Right lobe of liver (tissue), 6 donors: ENCODE data around the gene GALNT7. TPM values are rescaled to one million over a fixed set of nuclear protein-coding genes. Genes with fewer than 3 reads are reported as not detected.
A peak's percentile ranks its signal among the peaks of the same experiment; 100 is the strongest.

Experiments used
- ATAC-seq, 4 donors: fragments of 200-7000 bp; cut with Tn5 transposase; one replicate each; pipeline ENCODE4 v1.9.1; 2020; ENCODE audit warnings: mild to moderate bottlenecking in 4 of 4, moderate library complexity in 4 of 4
- DNase-seq, 3 donors: peaks; one replicate each; pipeline ENCODE4 v3.0.0-alpha.2; 2020
- H3K27ac ChIP-seq, 3 donors: fragments of 200-600 bp; one replicate each; pipeline ENCODE4 v1.8.0; 2022
- H3K27me3 ChIP-seq, 2 donors: fragments of 200-600 bp; one replicate each; pipeline ENCODE4 v1.8.0; 2022
- H3K36me3 ChIP-seq, 4 donors: fragments of 200-600 bp; sonication (generic) in 1 of 4; one replicate each; pipeline versions ENCODE4 v1.5.1 to v1.8.0; 2017 to 2022; ENCODE audit warnings: control low read depth in 1 of 4
- H3K4me1 ChIP-seq, 4 donors: fragments of 200-600 bp; sonication (generic) in 1 of 4; one replicate each; pipeline versions ENCODE4 v1.5.1 to v1.8.0; 2017 to 2022; ENCODE audit warnings: control low read depth in 1 of 4
- H3K4me3 ChIP-seq, 3 donors: fragments of 200-600 bp; one replicate each; pipeline ENCODE4 v1.8.0; 2022
- H3K9me3 ChIP-seq, 4 donors: fragments of 200-600 bp; sonication (generic) in 1 of 4; one replicate each; pipeline versions ENCODE4 v1.5.1 to v1.8.0; 2017 to 2022; ENCODE audit warnings: control low read depth in 1 of 4
- POLR2A ChIP-seq: fragments of 450-650 bp; IDR thresholded peaks from one replicate; pipeline ENCODE4 v1.6.1; 2017; ENCODE audit warnings: antibody characterized with exemption, mild to moderate bottlenecking
- WGBS: methylation state at CpG from one replicate; pipeline ENCODE4 v1.1.6; 2018; ENCODE audit warnings: low coverage, low lambda C conversion rate; ENCODE audit not compliant: insufficient coverage; ENCODE audit errors: missing lambda C conversion rate; 5-methylcytosine and 5-hydroxymethylcytosine counted together
- intact Hi-C, 2 donors: fragments of 100-400 bp; cut with DNase I; formaldehyde crosslinking; loops; one replicate each; pipeline versions ENCODE4 v1.11.2 to v1.14.1; 2022
- total RNA-seq, 6 experiments: library from RNA; depleted of rRNA in 2 of 6; stranded (reverse); fragments of >200 nt in 2 of 6; fragmentation: NEBNext Ultra II Directional in 3 of 6; extraction: Animal tissue kit (Norgen Biotek cat#: 25700) in 3 of 6; gene quantifications; one replicate each; pipeline versions ENCODE4 v1.1.0 to v1.2.4, GENCODE V29; 2016 to 2023
- TF ChIP-seq, protein P1 (sequence below), 4 donors: fragments of 200-600 bp in 3 of 4; fragments of 450-650 bp in 1 of 4; IDR thresholded peaks; one replicate each; pipeline versions ENCODE4 v1.5.1 to v1.8.0; 2016 to 2022; ENCODE audit warnings: antibody characterized with exemption in 4 of 4, mild to moderate bottlenecking in 2 of 4
- donor health status: DM: no; HTN: yes; CAD: no.
- donor health status: DM: no; HTN: no; CAD: no.
- donor health status: DM: no; HTN: no; CAD: no.
- donor health status: DM: no; HTN: yes; CAD: no.
- donor health status: DM: no; HTN: yes; CAD: no.

GALNT7 gene
- total RNA-seq, 6 experiments from 2014 or later, result 0.62 to 2.2 (median 1.4) TPM

DNA sequence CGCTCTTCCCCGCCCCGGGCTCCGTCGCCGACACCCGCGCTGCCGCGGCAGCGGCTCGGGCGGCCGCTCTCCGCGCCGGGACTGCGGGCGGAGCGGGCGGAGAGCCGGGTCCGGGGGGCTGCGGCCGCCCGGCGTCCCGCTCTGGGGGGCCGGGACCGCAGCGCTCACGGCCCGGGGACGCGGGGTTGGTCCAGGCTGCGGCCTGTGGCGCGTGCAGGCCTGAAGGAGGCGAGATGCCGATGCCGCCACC is 492 bp downstream of the GALNT7 start:
- H3K4me3 ChIP-seq, result peak overlapping the region; percentile 56 to 65 (median 58)
- ATAC-seq, result no peak
- H3K36me3 ChIP-seq, result no peaks in the 10 kb centered on the region
- WGBS, result no CpG with 5 or more reads among the region's 41 CpGs
- TF ChIP-seq, protein P1, sequence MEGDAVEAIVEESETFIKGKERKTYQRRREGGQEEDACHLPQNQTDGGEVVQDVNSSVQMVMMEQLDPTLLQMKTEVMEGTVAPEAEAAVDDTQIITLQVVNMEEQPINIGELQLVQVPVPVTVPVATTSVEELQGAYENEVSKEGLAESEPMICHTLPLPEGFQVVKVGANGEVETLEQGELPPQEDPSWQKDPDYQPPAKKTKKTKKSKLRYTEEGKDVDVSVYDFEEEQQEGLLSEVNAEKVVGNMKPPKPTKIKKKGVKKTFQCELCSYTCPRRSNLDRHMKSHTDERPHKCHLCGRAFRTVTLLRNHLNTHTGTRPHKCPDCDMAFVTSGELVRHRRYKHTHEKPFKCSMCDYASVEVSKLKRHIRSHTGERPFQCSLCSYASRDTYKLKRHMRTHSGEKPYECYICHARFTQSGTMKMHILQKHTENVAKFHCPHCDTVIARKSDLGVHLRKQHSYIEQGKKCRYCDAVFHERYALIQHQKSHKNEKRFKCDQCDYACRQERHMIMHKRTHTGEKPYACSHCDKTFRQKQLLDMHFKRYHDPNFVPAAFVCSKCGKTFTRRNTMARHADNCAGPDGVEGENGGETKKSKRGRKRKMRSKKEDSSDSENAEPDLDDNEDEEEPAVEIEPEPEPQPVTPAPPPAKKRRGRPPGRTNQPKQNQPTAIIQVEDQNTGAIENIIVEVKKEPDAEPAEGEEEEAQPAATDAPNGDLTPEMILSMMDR (IDR thresholded peaks at IDR 0.05), result no peak
- peak; percentile 15 for TF ChIP-seq POLR2A
- H3K27ac ChIP-seq, result peak overlapping the region; percentile 66 to 85 (median 79)
- H3K9me3 ChIP-seq, result no peaks in the 10 kb centered on the region
- peaks cover 0 to 14% (median 0%) of the 10 kb centered on the region in 4 donors for H3K4me1 ChIP-seq
- intact Hi-C loops, result no loop called here
- DNase-seq, result no peak
- H3K27me3 ChIP-seq, result no peaks in the 10 kb centered on the region

DNA sequence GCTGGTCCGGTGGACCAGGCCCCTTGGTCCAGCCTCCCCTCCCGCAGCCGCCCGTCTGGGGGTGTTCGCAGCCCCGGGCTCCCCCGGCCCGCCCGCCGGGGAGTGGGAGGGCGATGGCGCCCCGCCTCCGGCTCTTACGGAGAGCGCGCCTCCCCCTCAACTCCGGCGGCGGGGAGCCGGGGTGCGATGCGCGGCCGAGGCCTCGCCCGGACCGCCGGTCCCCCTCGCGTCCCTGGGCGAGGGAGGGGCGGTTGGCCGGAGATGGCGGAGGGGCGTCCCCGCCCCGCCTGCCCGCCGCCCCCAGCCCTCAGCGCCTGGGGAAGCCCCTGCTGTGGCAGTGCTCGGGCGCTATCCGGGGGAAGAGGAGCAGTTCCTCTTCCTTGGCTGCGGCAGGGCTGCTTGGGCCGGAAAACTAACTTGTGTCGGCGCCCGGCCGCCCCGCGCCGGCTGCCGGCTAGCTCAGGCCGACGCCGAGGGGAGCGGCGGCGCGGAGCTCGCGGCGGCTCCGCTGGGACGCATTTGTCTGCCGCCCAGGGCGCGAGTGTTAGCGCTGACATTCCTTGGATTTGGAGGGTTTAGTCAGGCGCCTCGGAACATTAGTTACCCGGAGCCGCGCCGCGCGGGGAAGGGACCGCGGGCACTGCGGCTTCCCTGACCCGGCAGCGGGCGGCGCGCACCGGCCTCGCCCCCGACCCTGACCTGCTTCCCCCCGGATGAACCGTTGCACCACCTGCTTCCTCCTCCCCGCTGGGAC is 994 bp downstream of the GALNT7 start:
- WGBS, result no CpG with 5 or more reads among the region's 92 CpGs
- Histone ChIP-seq H3K27ac (peak overlapping the region; percentile 66 to 85 (median 79)), H3K36me3 (no peaks in the 10 kb centered on the region), H3K27me3 (no peaks in the 10 kb centered on the region), H3K4me3 (peak overlapping the region; percentile 56 to 65 (median 58)), H3K9me3 (no peaks in the 10 kb centered on the region), H3K4me1 (peaks cover 0 to 14% (median 0%) of the 10 kb centered on the region in 4 donors)
- peak; percentile 61 to 81 (median 73) for DNase-seq
- intact Hi-C loops, result no loop called here
- TF ChIP-seq, protein P1 (IDR thresholded peaks at IDR 0.05), result no peak
- no peak for TF ChIP-seq POLR2A
- ATAC-seq, result peak; percentile 63 to 78 (median 71)

- no peak for ATAC-seq
- peak overlapping the region; percentile 66 to 85 (median 79) for H3K27ac ChIP-seq
- DNase-seq, result no peak
- intact Hi-C loops, result no loop called here
- WGBS, result 15% methylated on average over 13 of the region's 13 CpGs
- H3K9me3 ChIP-seq, result no peaks in the 10 kb centered on the region
- H3K4me1 ChIP-seq, result peaks cover 0 to 14% (median 0%) of the 10 kb centered on the region in 4 donors
- TF ChIP-seq, protein P1 (IDR thresholded peaks at IDR 0.05), result no peak
- no peak for TF ChIP-seq POLR2A
- H3K4me3 ChIP-seq, result peak overlapping the region; percentile 56 to 65 (median 58)
- no peaks in the 10 kb centered on the region for H3K27me3 ChIP-seq
- no peaks in the 10 kb centered on the region for H3K36me3 ChIP-seq
Observed at GRCh38 chr4:173170182-173170778, 1.7 kb downstream of the GALNT7 start.

GRCh38 chr4:173171098-173171497 is 2.5 kb downstream of the GALNT7 start:
- TF ChIP-seq, protein P1 (IDR thresholded peaks at IDR 0.05), result no peak
- no peak for TF ChIP-seq POLR2A
- 22% methylated on average over 2 of the region's 2 CpGs for WGBS
- DNase-seq, result no peak
- no peak for ATAC-seq
- Histone ChIP-seq H3K36me3 (no peaks in the 10 kb centered on the region), H3K4me1 (peaks cover 0 to 14% (median 0%) of the 10 kb centered on the region in 4 donors), H3K27ac (no peak overlapping the region), H3K9me3 (no peaks in the 10 kb centered on the region), H3K4me3 (no peak overlapping the region), H3K27me3 (no peaks in the 10 kb centered on the region)
- intact Hi-C loops, result no loop called here
